Vagina (tissue), 1 donor: Measurements from ENCODE around the gene FAM25G. TPM values are rescaled to one million over a fixed set of nuclear protein-coding genes. Genes with fewer than 3 reads are reported as not detected.

Experiments
- small RNA-seq: library from RNA; depleted of rRNA; stranded (forward); fragments of <200 nt; gene quantifications from one replicate; pipeline ENCODE3, GENCODE V24; 2016
- total RNA-seq: library from RNA; depleted of rRNA; stranded (reverse); fragments of >200 nt; gene quantifications from one replicate; pipeline ENCODE4 v1.2.3, GENCODE V29; 2016

Gene FAM25G
- total RNA-seq, 1 donor from 2014 or later: not detected

Small RNA genes within 50 kb of the gene (small RNA-seq; reads per million reads assigned to genes)
- gene AL591684.3 (not detected), gene RNA5SP312 (not detected)

Other genes with a start within 250 kb of the FAM25G start
- 1.7 TPM for gene GDF10, start 191.5 kb downstream of the FAM25G start, total RNA-seq
- gene GDF2, start 169.2 kb downstream of the FAM25G start, total RNA-seq: not detected
- not detected for gene RBP3, start 143.3 kb downstream of the FAM25G start, total RNA-seq
- gene ZNF488, start 107.4 kb downstream of the FAM25G start, total RNA-seq: not detected
- 135 TPM for gene ANXA8, start 7.6 kb downstream of the FAM25G start, total RNA-seq
- gene AGAP9, start 31.9 kb upstream of the FAM25G start, total RNA-seq: 10.1 TPM